ENCODE results near the gene GMPPB.

GMPPB gene

GRCh38 chr3:49707113-49707480, 16.7 kb downstream of the GMPPB start:
- TF ChIP-seq CTCF (IDR thresholded peaks at IDR 0.05; ENCODE audit: low read depth, low read length): no peak
- in situ Hi-C loops (cut with HindIII; ENCODE audit: low sequenced_read_pairs): no loop called here

GRCh38 chr3:49706456-49707112, 17.2 kb downstream of the GMPPB start:
- in situ Hi-C loops (cut with HindIII; ENCODE audit: low sequenced_read_pairs): no loop called here
- no peak overlapping the region for H3K4me3 ChIP-seq (ENCODE audit: low read depth, low read length)
- no peak for TF ChIP-seq CTCF (IDR thresholded peaks at IDR 0.05; ENCODE audit: low read depth, low read length)
- DNase-seq (ENCODE audit: low read depth, low spot score): no peak

More at GRCh38 chr3:49707113-49707480, 16.7 kb downstream of the GMPPB start:
- DNase-seq (ENCODE audit: low read depth, low spot score): peak; percentile 26
- H3K4me3 ChIP-seq (ENCODE audit: low read depth, low read length): no peak overlapping the region

GRCh38 chr3:49705390-49705960, 18.3 kb downstream of the GMPPB start:
- no peak for TF ChIP-seq CTCF (IDR thresholded peaks at IDR 0.05; ENCODE audit: low read depth, low read length)
- no peak for DNase-seq (ENCODE audit: low read depth, low spot score)
- H3K4me3 ChIP-seq (ENCODE audit: low read depth, low read length): no peak overlapping the region
- in situ Hi-C loops (cut with HindIII; ENCODE audit: low sequenced_read_pairs): no loop called here

- in situ Hi-C loops (cut with HindIII; ENCODE audit: low sequenced_read_pairs): no loop called here
- TF ChIP-seq CTCF (IDR thresholded peaks at IDR 0.05; ENCODE audit: low read depth, low read length): no peak
- H3K4me3 ChIP-seq (ENCODE audit: low read depth, low read length): no peak overlapping the region
- no peak for DNase-seq (ENCODE audit: low read depth, low spot score)
Observed at GRCh38 chr3:49704629-49705028, 19.1 kb downstream of the GMPPB start.

- H3K4me3 ChIP-seq (ENCODE audit: low read depth, low read length): no peak overlapping the region
- in situ Hi-C loops (cut with HindIII; ENCODE audit: low sequenced_read_pairs): no loop called here
- no peak for DNase-seq (ENCODE audit: low read depth, low spot score)
- no peak for TF ChIP-seq CTCF (IDR thresholded peaks at IDR 0.05; ENCODE audit: low read depth, low read length)
Observed at GRCh38 chr3:49703956-49704355, 19.8 kb downstream of the GMPPB start.

GRCh38 chr3:49703443-49703927, 20.3 kb downstream of the GMPPB start:
- no peak overlapping the region for H3K4me3 ChIP-seq (ENCODE audit: low read depth, low read length)
- DNase-seq (ENCODE audit: low read depth, low spot score): peak; percentile 53
- in situ Hi-C loops (cut with HindIII; ENCODE audit: low sequenced_read_pairs): no loop called here
- peak; percentile 92 for TF ChIP-seq CTCF (IDR thresholded peaks at IDR 0.05; ENCODE audit: low read depth, low read length)

All from astrocyte of the spinal cord (primary cell).